Thyroid gland (tissue), 4 donors: ENCODE measurements around the gene CAMK1D.

Experiments used
- POLR2A ChIP-seq, 2 donors: fragments of 450-650 bp; IDR thresholded peaks; one replicate each; pipeline ENCODE4 v1.6.1; 2017; ENCODE audit warnings: antibody characterized with exemption in 2 of 2, mild to moderate bottlenecking in 2 of 2, moderate library complexity in 1 of 2
- TF ChIP-seq, protein P1 (sequence below), 6 experiments: fragments of 200-600 bp in 3 of 6; fragments of 450-650 bp in 3 of 6; sonication (generic) in 3 of 6; IDR thresholded peaks; one replicate each; pipeline ENCODE4 v1.5.1; 2016 to 2019; ENCODE audit warnings: antibody characterized with exemption in 6 of 6, mild to moderate bottlenecking in 2 of 6, inconsistent platforms in 1 of 6, moderate library complexity in 1 of 6

DNA sequence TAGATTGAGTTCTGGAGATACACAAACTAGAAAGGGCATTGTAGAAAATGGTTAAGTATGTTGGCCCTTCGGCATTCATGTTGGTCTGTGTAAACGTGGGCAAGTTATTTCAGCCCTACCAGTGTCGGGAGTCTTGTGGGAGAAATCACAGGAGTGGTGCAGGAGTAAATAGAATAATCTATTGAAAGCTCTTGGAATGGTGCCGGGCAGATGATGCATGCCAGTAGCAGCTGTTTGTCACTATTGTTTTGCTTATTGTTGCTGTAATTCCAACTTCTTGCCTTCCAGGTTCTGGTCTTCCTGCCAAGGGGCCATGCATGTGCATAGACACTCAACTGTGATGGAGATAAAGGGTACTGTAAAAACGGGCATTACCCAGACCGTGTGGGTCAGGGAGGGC, 259.4 kb downstream of the CAMK1D start:
- TF ChIP-seq, protein P1, sequence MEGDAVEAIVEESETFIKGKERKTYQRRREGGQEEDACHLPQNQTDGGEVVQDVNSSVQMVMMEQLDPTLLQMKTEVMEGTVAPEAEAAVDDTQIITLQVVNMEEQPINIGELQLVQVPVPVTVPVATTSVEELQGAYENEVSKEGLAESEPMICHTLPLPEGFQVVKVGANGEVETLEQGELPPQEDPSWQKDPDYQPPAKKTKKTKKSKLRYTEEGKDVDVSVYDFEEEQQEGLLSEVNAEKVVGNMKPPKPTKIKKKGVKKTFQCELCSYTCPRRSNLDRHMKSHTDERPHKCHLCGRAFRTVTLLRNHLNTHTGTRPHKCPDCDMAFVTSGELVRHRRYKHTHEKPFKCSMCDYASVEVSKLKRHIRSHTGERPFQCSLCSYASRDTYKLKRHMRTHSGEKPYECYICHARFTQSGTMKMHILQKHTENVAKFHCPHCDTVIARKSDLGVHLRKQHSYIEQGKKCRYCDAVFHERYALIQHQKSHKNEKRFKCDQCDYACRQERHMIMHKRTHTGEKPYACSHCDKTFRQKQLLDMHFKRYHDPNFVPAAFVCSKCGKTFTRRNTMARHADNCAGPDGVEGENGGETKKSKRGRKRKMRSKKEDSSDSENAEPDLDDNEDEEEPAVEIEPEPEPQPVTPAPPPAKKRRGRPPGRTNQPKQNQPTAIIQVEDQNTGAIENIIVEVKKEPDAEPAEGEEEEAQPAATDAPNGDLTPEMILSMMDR (IDR thresholded peaks at IDR 0.05): no peak
- no peak for TF ChIP-seq POLR2A (IDR thresholded peaks at IDR 0.05)
